Measurements from ENCODE around the gene TPSD1. TPM values are rescaled to one million over a fixed set of nuclear protein-coding genes. Genes with fewer than 3 reads are reported as not detected.

Gene TPSD1
- total RNA-seq, 1 donor from 2014 or later = not detected

GRCh38 chr16:1305823-1306222 lies 50.0 kb downstream of the TPSD1 start:
- no peak for DNase-seq (ENCODE audit: low read depth)
- TF ChIP-seq CTCF (IDR thresholded peaks at IDR 0.05; ENCODE audit: insufficient read depth, low read length, poor library complexity, severe bottlenecking) = no peak
- H3K4me3 ChIP-seq (ENCODE audit: low read depth, low read length) = no peak overlapping the region
- peaks cover 3% of the 10 kb centered on the region for H3K27me3 ChIP-seq (ENCODE audit: control insufficient read depth, insufficient read depth, low read length)
- no peaks in the 10 kb centered on the region for H3K36me3 ChIP-seq (ENCODE audit: control insufficient read depth, insufficient read depth, low read length)

- no peak for TF ChIP-seq CTCF (IDR thresholded peaks at IDR 0.05; ENCODE audit: insufficient read depth, low read length, poor library complexity, severe bottlenecking)
These were observed 50.5 kb downstream of the TPSD1 start for GRCh38 chr16:1306334-1306733.

GRCh38 chr16:1308036-1308976 lies 52.4 kb downstream of the TPSD1 start:
- Histone ChIP-seq H3K27me3 (ENCODE audit: control insufficient read depth, insufficient read depth, low read length) (no peaks in the 10 kb centered on the region), H3K4me3 (ENCODE audit: low read depth, low read length) (peak overlapping the region; percentile 58), H3K36me3 (ENCODE audit: control insufficient read depth, insufficient read depth, low read length) (peaks cover 2% of the 10 kb centered on the region)
- no peak for DNase-seq (ENCODE audit: low read depth)
- TF ChIP-seq CTCF (IDR thresholded peaks at IDR 0.05; ENCODE audit: insufficient read depth, low read length, poor library complexity, severe bottlenecking) = no peak

More at GRCh38 chr16:1306334-1306733, 50.5 kb downstream of the TPSD1 start:
- no peak for DNase-seq (ENCODE audit: low read depth)
- H3K27me3 ChIP-seq (ENCODE audit: control insufficient read depth, insufficient read depth, low read length) = no peaks in the 10 kb centered on the region
- no peak overlapping the region for H3K4me3 ChIP-seq (ENCODE audit: low read depth, low read length)
- H3K36me3 ChIP-seq (ENCODE audit: control insufficient read depth, insufficient read depth, low read length) = no peaks in the 10 kb centered on the region

Other genes starting within 250 kb of the TPSD1 start
- gene SSTR5, start 183.3 kb upstream of the TPSD1 start, total RNA-seq = not detected in 2 replicates
- not detected in 2 replicates for gene C1QTNF8, start 159.8 kb upstream of the TPSD1 start, total RNA-seq
- gene CACNA1H, start 103.0 kb upstream of the TPSD1 start, total RNA-seq = 6.7 and 8.9 TPM in 2 replicates
- not detected in 2 replicates for gene TPSG1, start 30.8 kb upstream of the TPSD1 start, total RNA-seq
- gene TPSB2, start 25.9 kb upstream of the TPSD1 start, total RNA-seq = not detected in 2 replicates
- gene TPSAB1, start 15.4 kb upstream of the TPSD1 start, total RNA-seq = not detected in 2 replicates
- gene UBE2I, start 53.6 kb downstream of the TPSD1 start, total RNA-seq = 129 and 139 TPM in 2 replicates
- 1.2 and 5.8 TPM in 2 replicates for gene BAIAP3, start 77.6 kb downstream of the TPSD1 start, total RNA-seq
- gene TSR3, start 95.8 kb downstream of the TPSD1 start, total RNA-seq = 138 and 144 TPM in 2 replicates
- gene GNPTG, start 95.9 kb downstream of the TPSD1 start, total RNA-seq = 103 and 104 TPM in 2 replicates
- gene UNKL, start 158.6 kb downstream of the TPSD1 start, total RNA-seq = 9.8 and 19.3 TPM in 2 replicates
- 25.2 and 26.6 TPM in 2 replicates for gene UQCC4, start 164.7 kb downstream of the TPSD1 start, total RNA-seq
- gene PERCC1, start 175.0 kb downstream of the TPSD1 start, total RNA-seq = not detected in 2 replicates
- gene CCDC154, start 188.5 kb downstream of the TPSD1 start, total RNA-seq = 0.08 and 0.14 TPM in 2 replicates
- 116 and 186 TPM in 2 replicates for gene CLCN7, start 219.0 kb downstream of the TPSD1 start, total RNA-seq
- gene PTX4, start 232.9 kb downstream of the TPSD1 start, total RNA-seq = not detected in 2 replicates
- gene TELO2, start 237.3 kb downstream of the TPSD1 start, total RNA-seq = 23.1 and 28.1 TPM in 2 replicates

All from kidney epithelial cell (primary cell).